Hematopoietic multipotent progenitor cell treated with erythropoietin and hydrocortisone succinate and interleukin-3 and kit ligand, for 8 days (in vitro differentiated cells): Measurements from ENCODE around the gene NAALAD2.
"Not testable (repeated sequence)": the region's sequence is repeated elsewhere in the genome, so short reads cannot be mapped to it uniquely, and the experiment has no call there.

Experiments used
- DNase-seq: peaks from one replicate; pipeline ENCODE4 v3.0.0-alpha.2; 2015

Gene NAALAD2

GRCh38 chr11:90197377-90197776, 62.9 kb downstream of the NAALAD2 start:
- no peak for DNase-seq

- no peak for DNase-seq
Measured at GRCh38 chr11:90202342-90202741, 67.9 kb downstream of the NAALAD2 start.

- DNase-seq: no peak
Measured at GRCh38 chr11:90204407-90204806, 69.9 kb downstream of the NAALAD2 start.

- peak; percentile 78 for DNase-seq
Measured at GRCh38 chr11:90204832-90205646, 70.6 kb downstream of the NAALAD2 start.

GRCh38 chr11:90207992-90208391, 73.5 kb downstream of the NAALAD2 start:
- DNase-seq: not testable (repeated sequence)

GRCh38 chr11:90208857-90209256, 74.4 kb downstream of the NAALAD2 start:
- DNase-seq: no peak

- DNase-seq: no peak
Measured at GRCh38 chr11:90213322-90213721, 78.9 kb downstream of the NAALAD2 start.

GRCh38 chr11:90216611-90217010, 82.1 kb downstream of the NAALAD2 start:
- no peak for DNase-seq

- no peak for DNase-seq
Measured at GRCh38 chr11:90218606-90219005, 84.1 kb downstream of the NAALAD2 start.

- DNase-seq: no peak
Measured at GRCh38 chr11:90219438-90219837, 85.0 kb downstream of the NAALAD2 start.

GRCh38 chr11:90220391-90220790, 85.9 kb downstream of the NAALAD2 start:
- DNase-seq: no peak

- peak; percentile 37 for DNase-seq
Measured at GRCh38 chr11:90221803-90222458, 87.5 kb downstream of the NAALAD2 start.

GRCh38 chr11:90222459-90223247, 88.2 kb downstream of the NAALAD2 start, which contains the start of gene CHORDC1:
CHORDC1 (minus strand) TSS chr11:90223049; CDS start chr11:90222954, 95 bp downstream.
- peak; percentile 92 for DNase-seq

GRCh38 chr11:90223248-90223585, 88.8 kb downstream of the NAALAD2 start:
- no peak for DNase-seq

GRCh38 chr11:90228056-90228455, 93.6 kb downstream of the NAALAD2 start:
- DNase-seq: no peak

GRCh38 chr11:90229791-90230190, 95.3 kb downstream of the NAALAD2 start:
- DNase-seq: no peak

- DNase-seq: no peak
Measured at GRCh38 chr11:90234977-90235376, 100.5 kb downstream of the NAALAD2 start.

GRCh38 chr11:90235526-90235925, 101.1 kb downstream of the NAALAD2 start:
- DNase-seq: no peak

GRCh38 chr11:90237004-90237403, 102.5 kb downstream of the NAALAD2 start:
- DNase-seq: no peak

GRCh38 chr11:90239967-90240636, 105.6 kb downstream of the NAALAD2 start:
- not testable (repeated sequence) for DNase-seq

GRCh38 chr11:90241414-90241813, 107.0 kb downstream of the NAALAD2 start:
- no peak for DNase-seq
